BLaER1 treated with 17β-estradiol and CSF1 and Interleukin-3, amounts not matched to agents 10 nM and 100 nM (cell line): ENCODE measurements around the gene RASAL2.
"Not testable (repeated sequence)": the region's sequence is repeated elsewhere in the genome, so short reads cannot be mapped to it uniquely, and the experiment has no call there.

Experiments used
- H3K27ac ChIP-seq, 11 experiments: shearing (Covaris generic); formaldehyde crosslinking; 2 replicates each; pipeline ENCODE4 v1.8.1; 2022
- H3K27me3 ChIP-seq, 11 experiments: shearing (Covaris generic); formaldehyde crosslinking; 2 replicates each; pipeline ENCODE4 v1.8.1; 2022
- H3K36me3 ChIP-seq, 11 experiments: shearing (Covaris generic); formaldehyde crosslinking; 2 replicates each; pipeline ENCODE4 v1.8.1; 2022
- H3K4me1 ChIP-seq, 10 experiments: shearing (Covaris generic); formaldehyde crosslinking; 2 replicates each; pipeline ENCODE4 v1.8.1; 2022
- H3K4me2 ChIP-seq, 11 experiments: shearing (Covaris generic); formaldehyde crosslinking; 2 replicates each; pipeline ENCODE4 v1.8.1; 2022
- H3K4me3 ChIP-seq, 10 experiments: shearing (Covaris generic); formaldehyde crosslinking; 2 replicates each; pipeline ENCODE4 v1.8.1; 2022
- H3K9ac ChIP-seq, 11 experiments: shearing (Covaris generic); formaldehyde crosslinking; 2 replicates each; pipeline ENCODE4 v1.8.1; 2022
- H3K9me3 ChIP-seq, 11 experiments: shearing (Covaris generic); formaldehyde crosslinking; replicated peaks in 1 of 11; 2 replicates each; pipeline ENCODE4 v1.8.1; 2022
- H4K20me1 ChIP-seq, 11 experiments: shearing (Covaris generic); formaldehyde crosslinking; 2 replicates each; pipeline ENCODE4 v1.8.1; 2022
- Cebpa-rat ChIP-seq, 11 experiments: shearing (Covaris generic); IDR thresholded peaks; 2 replicates each; pipeline ENCODE4 v1.8.1; 2022

Gene RASAL2

DNA sequence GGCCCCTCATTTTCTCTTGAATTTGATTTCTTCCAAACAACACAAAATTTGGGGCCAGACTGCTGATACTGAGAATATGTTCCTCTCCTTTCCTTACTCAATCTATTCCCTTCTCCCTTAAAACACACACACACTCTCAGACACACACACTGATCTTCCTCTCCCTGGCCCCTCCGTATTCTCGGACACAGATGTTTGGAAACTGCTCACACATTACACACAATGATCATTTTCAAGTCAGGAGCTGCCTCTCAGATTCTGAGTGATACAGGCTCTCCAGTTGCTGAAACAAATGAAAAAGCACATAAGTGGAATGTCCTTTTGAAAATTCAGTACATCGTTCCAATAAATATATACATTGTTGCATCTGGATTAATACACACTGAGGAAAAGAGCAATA is 241.5 kb downstream of the RASAL2 start:
- Histone ChIP-seq H3K27ac (no peak overlapping the region), H4K20me1 (no peaks in the 10 kb centered on the region; a peak in 1 of 22 replicates), H3K4me2 (no peak overlapping the region), H3K9ac (no peak overlapping the region), H3K9me3 (no peaks in the 10 kb centered on the region), H3K36me3 (no peaks in the 10 kb centered on the region), H3K4me3 (no peak overlapping the region), H3K27me3 (no peaks in the 10 kb centered on the region), H3K4me1 (no peaks in the 10 kb centered on the region)
- no peak for TF ChIP-seq Cebpa-rat (IDR thresholded peaks at IDR 0.05)

DNA sequence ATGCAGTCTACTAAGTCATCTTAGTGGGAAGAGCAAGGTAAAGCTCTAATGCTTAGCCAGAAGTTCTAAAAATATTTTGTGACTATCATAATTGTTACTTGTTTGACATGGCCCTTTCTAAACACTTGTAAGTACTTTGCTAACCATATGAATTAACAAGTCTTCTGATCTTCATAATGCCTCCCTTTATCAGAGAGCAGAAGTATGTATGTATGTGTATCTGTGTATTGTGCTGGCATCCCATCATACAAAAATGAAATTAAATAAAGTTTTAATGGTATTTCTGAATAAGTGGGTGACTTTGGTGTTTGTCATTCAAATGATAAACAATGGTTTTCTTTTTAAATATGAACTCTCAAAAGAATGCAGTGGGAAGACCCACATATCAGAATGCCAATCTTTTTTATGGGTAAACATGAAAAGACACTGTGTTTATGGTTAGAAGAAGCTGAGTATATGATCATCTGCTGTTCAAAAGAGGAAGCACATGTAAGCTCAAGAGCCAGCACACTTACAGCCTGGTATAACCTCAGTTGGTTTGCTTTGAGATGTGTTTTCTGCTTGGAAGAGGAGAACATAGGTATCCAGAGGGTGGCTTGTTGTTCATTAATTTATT is 243.3 kb downstream of the RASAL2 start:
- Histone ChIP-seq H3K27me3 (no peaks in the 10 kb centered on the region), H3K9me3 (no peaks in the 10 kb centered on the region), H3K4me3 (no peak overlapping the region), H3K4me2 (no peak overlapping the region), H3K9ac (no peak overlapping the region), H3K36me3 (no peaks in the 10 kb centered on the region), H4K20me1 (no peaks in the 10 kb centered on the region), H3K4me1 (no peaks in the 10 kb centered on the region), H3K27ac (no peak overlapping the region)
- TF ChIP-seq Cebpa-rat (IDR thresholded peaks at IDR 0.05), result no peak

DNA sequence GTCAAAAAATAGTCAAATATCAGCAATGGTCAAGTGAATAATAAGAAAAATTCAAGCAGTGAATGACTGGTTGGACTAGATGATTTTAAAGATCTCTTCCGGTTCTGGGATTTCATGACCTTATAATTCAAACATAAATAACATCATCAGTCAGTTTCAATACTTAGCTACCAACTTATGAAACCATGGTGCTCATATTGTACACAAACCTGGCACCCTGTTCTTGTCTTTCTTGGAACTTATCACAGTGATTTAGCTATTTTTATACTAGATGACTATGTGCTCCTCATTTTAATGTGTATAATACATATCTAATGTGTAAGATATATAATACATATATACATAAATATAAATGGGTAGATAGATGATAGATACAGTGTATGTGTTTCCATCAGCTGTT is 245.9 kb downstream of the RASAL2 start:
- no peak for TF ChIP-seq Cebpa-rat (IDR thresholded peaks at IDR 0.05)
- H3K4me1 ChIP-seq, result peaks cover 0 to 9% (median 0%) of the 10 kb centered on the region in 10 experiments; a peak in 2 of 20 replicates
- H3K27me3 ChIP-seq, result no peaks in the 10 kb centered on the region
- H4K20me1 ChIP-seq, result no peaks in the 10 kb centered on the region
- no peak overlapping the region for H3K4me3 ChIP-seq
- H3K36me3 ChIP-seq, result no peaks in the 10 kb centered on the region
- H3K27ac ChIP-seq, result no peak overlapping the region
- no peaks in the 10 kb centered on the region for H3K9me3 ChIP-seq
- H3K4me2 ChIP-seq, result no peak overlapping the region
- H3K9ac ChIP-seq, result no peak overlapping the region

DNA sequence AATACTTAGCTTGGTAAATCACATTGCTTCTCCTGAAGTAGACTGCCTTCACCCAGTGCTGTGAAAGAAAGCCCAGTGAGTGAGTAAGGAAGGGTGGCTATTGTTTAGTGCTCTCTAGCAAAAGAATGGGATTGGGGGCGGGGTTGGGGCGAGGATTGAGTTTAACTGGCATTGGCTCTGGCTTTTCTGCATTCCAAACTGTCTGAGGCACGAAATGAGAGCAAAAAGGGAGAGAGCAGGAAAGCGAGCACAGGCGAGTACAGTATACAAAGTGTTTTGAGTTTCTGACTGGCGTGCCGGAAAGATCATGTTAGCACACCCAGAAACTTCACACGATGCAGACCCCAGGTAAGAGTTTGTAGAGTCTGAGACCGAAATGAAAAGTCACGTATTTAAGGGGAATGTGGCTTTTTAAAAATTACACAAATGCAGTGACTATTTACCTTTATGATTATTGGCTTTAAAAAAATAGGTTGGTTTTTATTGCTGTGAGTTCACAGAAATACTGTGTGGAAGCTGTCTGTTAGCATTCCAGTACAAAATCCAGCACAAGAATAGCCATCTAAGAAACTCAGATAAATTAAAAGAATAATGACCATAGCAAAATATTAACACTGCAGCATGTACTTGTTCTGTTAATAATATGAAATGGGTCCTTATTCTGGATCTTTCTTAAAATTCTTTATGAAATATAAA is 247.5 kb downstream of the RASAL2 start:
- no peak overlapping the region for H3K4me2 ChIP-seq
- peaks cover 0 to 10% (median 0%) of the 10 kb centered on the region in 10 experiments; a peak in 2 of 20 replicates for H3K4me1 ChIP-seq
- H3K4me3 ChIP-seq, result no peak overlapping the region
- no peak overlapping the region for H3K9ac ChIP-seq
- H3K27me3 ChIP-seq, result no peaks in the 10 kb centered on the region
- H4K20me1 ChIP-seq, result no peaks in the 10 kb centered on the region
- TF ChIP-seq Cebpa-rat (IDR thresholded peaks at IDR 0.05), result no peak
- H3K9me3 ChIP-seq, result no peaks in the 10 kb centered on the region
- H3K36me3 ChIP-seq, result no peaks in the 10 kb centered on the region
- no peak overlapping the region for H3K27ac ChIP-seq

DNA sequence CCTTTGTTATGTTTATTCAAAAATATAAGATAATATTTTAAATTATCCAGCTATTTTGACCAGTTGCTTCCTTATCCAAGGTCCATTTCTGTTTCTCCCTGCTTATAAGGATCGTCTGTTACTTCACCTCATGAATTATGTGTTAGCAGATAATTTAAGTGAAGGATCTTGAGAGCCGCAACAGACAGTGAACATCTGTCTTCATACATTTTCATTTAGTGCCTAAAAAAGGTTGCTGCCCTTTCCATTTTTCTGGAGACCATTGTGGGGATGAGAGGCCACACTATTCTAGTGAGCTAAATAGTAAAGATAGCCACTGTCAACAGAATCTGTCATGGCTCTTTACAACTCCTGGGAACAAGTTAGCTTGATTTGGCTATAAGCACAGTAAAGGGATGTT is 248.8 kb downstream of the RASAL2 start:
- no peak for TF ChIP-seq Cebpa-rat (IDR thresholded peaks at IDR 0.05)
- Histone ChIP-seq H3K36me3 (no peaks in the 10 kb centered on the region), H3K9ac (no peak overlapping the region), H3K27me3 (no peaks in the 10 kb centered on the region), H3K9me3 (no peaks in the 10 kb centered on the region), H4K20me1 (no peaks in the 10 kb centered on the region), H3K4me3 (no peak overlapping the region), H3K27ac (no peak overlapping the region), H3K4me2 (no peak overlapping the region), H3K4me1 (peaks cover 0 to 10% (median 0%) of the 10 kb centered on the region in 10 experiments; a peak in 2 of 20 replicates)

DNA sequence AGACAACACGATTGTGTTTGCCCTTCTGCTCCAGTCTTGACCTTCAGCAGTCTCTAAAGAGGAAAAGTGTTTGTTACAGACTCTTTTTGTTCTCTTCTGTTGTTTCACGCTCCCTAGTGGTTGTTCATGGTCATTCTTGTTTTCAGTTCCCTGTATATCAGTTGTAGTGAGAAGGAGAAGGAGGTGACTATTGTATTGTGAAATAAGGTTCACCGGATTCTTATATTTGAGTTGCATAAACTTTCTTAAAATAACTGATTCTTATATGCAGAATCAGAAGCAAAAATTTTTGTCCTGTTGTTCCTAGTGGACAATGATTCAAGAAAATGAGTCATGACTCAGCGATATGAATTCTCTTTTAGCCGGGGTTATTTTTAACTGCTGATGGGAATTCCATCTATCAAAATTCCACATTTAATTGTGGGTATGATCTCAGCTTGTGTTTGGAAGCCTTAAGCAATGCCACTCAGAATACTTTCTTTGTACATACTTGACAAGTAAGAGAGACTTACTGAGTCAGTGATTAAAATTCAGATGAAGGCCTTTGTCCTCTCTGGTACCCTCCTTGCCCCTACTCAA is 250.7 kb downstream of the RASAL2 start:
- H3K9ac ChIP-seq, result no peak overlapping the region
- no peak; a peak in 1 of 22 replicates for TF ChIP-seq Cebpa-rat (IDR thresholded peaks at IDR 0.05)
- peak overlapping the region in 2 of 11 experiments; percentile 9 to 12; a peak in 1 of 22 replicates for H3K27ac ChIP-seq
- H3K27me3 ChIP-seq, result no peaks in the 10 kb centered on the region
- no peaks in the 10 kb centered on the region for H4K20me1 ChIP-seq
- H3K4me1 ChIP-seq, result peaks cover 0 to 10% (median 0%) of the 10 kb centered on the region in 10 experiments; a peak in 2 of 20 replicates
- H3K4me3 ChIP-seq, result no peak overlapping the region
- no peak overlapping the region; a peak in 1 of 22 replicates for H3K4me2 ChIP-seq
- no peaks in the 10 kb centered on the region for H3K36me3 ChIP-seq
- H3K9me3 ChIP-seq, result no peaks in the 10 kb centered on the region

DNA sequence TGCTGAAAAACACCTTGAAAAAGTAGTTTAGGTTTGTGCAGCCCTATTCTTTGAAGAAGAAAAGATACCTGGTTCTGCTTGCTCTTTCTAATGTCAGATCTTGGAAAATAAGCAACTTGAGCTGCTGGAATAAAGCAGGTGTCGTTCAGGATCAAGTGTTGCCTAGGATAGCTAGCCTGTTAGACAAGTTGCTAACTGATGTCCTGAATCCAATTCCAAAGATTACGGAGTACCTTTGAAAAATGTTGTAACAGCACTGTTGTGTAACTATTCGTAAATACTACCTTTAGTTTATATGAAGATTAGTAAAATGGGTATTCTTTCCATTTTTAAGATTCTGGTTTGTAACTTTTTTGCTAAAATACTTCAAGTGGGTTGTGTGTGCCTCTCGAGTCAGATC is 251.3 kb downstream of the RASAL2 start:
- no peak overlapping the region for H3K4me3 ChIP-seq

DNA sequence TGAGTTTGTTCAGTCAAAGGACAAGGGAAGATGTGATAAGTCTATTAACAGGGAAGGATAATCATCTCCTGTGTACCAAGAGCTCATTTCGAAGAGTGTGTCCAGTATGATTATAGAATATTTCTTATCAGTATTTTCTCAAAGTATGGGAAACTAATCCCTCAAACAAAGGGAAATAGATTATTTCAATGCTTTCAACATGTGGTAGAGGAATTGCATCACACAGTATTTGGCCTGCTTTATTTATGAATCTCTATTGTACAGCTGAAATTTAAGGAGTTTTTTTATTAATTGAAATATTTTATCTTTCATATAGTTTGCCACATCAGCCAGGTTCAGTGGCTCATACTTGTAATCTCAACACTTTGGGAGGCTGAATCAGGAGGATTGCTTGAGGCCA is 251.9 kb downstream of the RASAL2 start:
- no peaks in the 10 kb centered on the region for H3K9me3 ChIP-seq
- H3K27me3 ChIP-seq, result no peaks in the 10 kb centered on the region
- H3K4me3 ChIP-seq, result no peak overlapping the region
- H3K36me3 ChIP-seq, result no peaks in the 10 kb centered on the region
- no peak for TF ChIP-seq Cebpa-rat (IDR thresholded peaks at IDR 0.05)
- H3K4me1 ChIP-seq, result peaks cover 0 to 10% (median 0%) of the 10 kb centered on the region in 10 experiments; a peak in 2 of 20 replicates
- H4K20me1 ChIP-seq, result no peaks in the 10 kb centered on the region
- H3K27ac ChIP-seq, result no peak overlapping the region
- H3K9ac ChIP-seq, result no peak overlapping the region
- no peak overlapping the region for H3K4me2 ChIP-seq

More for the DNA sequence above, 251.3 kb downstream of the RASAL2 start:
- Histone ChIP-seq H3K9ac (no peak overlapping the region), H3K9me3 (no peaks in the 10 kb centered on the region), H3K36me3 (no peaks in the 10 kb centered on the region), H3K27ac (no peak overlapping the region), H3K4me1 (peaks cover 0 to 10% (median 0%) of the 10 kb centered on the region in 10 experiments; a peak in 2 of 20 replicates), H4K20me1 (no peaks in the 10 kb centered on the region), H3K27me3 (no peaks in the 10 kb centered on the region), H3K4me2 (no peak overlapping the region)
- TF ChIP-seq Cebpa-rat (IDR thresholded peaks at IDR 0.05), result no peak

DNA sequence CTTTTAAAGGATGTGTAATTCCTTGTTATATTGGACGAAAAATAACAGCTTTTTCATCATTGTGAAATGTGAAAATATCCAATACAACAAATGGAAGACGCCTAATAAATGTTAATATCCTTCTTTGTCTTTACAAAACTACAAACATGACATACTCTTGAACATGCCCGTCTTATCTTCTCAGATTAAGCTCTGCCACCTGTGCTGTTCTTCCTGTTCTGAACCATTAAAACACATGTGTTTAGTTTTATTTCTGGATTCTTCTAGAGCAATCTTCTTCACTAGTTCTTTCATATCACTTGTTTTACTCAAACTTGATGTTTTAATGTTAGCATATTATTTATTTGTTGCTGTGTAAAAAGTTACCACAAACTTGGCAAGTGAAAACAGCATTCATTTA is 255.9 kb downstream of the RASAL2 start:
- no peak overlapping the region for H3K27ac ChIP-seq
- no peak for TF ChIP-seq Cebpa-rat (IDR thresholded peaks at IDR 0.05)
- peaks cover 0 to 10% (median 0%) of the 10 kb centered on the region in 11 experiments; a peak in 2 of 22 replicates for H3K36me3 ChIP-seq
- no peak overlapping the region for H3K4me3 ChIP-seq
- H4K20me1 ChIP-seq, result no peaks in the 10 kb centered on the region; a peak in 1 of 22 replicates
- H3K9ac ChIP-seq, result no peak overlapping the region
- H3K4me1 ChIP-seq, result peaks cover 0 to 2% (median 0%) of the 10 kb centered on the region in 10 experiments; a peak in 2 of 20 replicates
- H3K9me3 ChIP-seq, result peaks cover 0 to 20% (median 16%) of the 10 kb centered on the region in 11 experiments; a peak in 18 of 22 replicates
- H3K4me2 ChIP-seq, result no peak overlapping the region
- H3K27me3 ChIP-seq, result no peaks in the 10 kb centered on the region

DNA sequence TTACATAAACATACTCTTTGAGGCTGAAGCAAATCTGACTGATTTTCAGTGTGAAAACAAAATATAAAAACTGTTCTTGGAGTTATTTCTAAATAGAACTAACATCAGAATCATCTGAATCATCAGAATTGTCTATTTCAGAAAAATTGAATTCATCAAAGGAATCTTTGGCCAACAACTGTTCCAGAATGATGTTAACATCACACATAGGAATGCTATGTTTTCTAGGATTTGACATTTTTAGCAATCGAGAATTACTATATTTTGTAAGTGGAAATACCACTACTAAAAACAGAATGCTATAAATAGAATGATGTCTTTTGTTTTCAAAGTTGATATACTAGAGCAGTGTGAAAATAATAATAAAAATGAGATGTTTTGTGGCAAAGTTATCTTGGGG is 258.0 kb downstream of the RASAL2 start:
- not testable (repeated sequence) for H3K27ac ChIP-seq, H3K4me1 ChIP-seq, H3K4me3 ChIP-seq, H3K9ac ChIP-seq, H3K27me3 ChIP-seq, H3K4me2 ChIP-seq, H4K20me1 ChIP-seq
- H3K36me3 ChIP-seq, result peaks cover 0 to 10% (median 0%) of the 10 kb centered on the region in 11 experiments; a peak in 2 of 22 replicates
- peaks cover 0 to 20% (median 16%) of the 10 kb centered on the region in 11 experiments; a peak in 18 of 22 replicates for H3K9me3 ChIP-seq
